K562 (cell line): Measurements from ENCODE around the gene MPPED1. TPM values are rescaled to one million over a fixed set of nuclear protein-coding genes. Genes with fewer than 3 reads are reported as not detected.

Experiments
- ATAC-seq: fragments of 200-7000 bp; cut with Tn5 transposase; 3 replicates; pipeline ENCODE4 v1.9.1; 2020; ENCODE audit warnings: moderate library complexity
- BruUV-seq: library from RNA; stranded (reverse); fragments of 400-500 nt; replicated peaks from 2 replicates; lab custom pipeline; 2021; lab: Mats Ljungman, UMichigan
- CTCF ChIA-PET: fragments of 300-600 bp; formaldehyde crosslinking; extraction: SDS; loops from one replicate; lab custom pipeline; 2021; ENCODE audit warnings: low intra/inter-chr PET ratio; lab: Yijun Ruan, JAX
- POLR2A ChIA-PET: fragments of 300-600, 350-650 bp; sonication (Branson Sonifier 250); formaldehyde crosslinking; extraction: SDS; loops from one replicate; lab custom pipeline; 2021; ENCODE audit warnings: antibody characterized with exemption, inconsistent platforms; lab: Yijun Ruan, JAX
- DNase-seq, 4 experiments: peaks; one replicate each; pipeline versions ENCODE4 v3.0.0 to v3.0.0-alpha.2; 2011 to 2018; ENCODE audit warnings: low spot score in 3 of 4, mixed read lengths in 3 of 4; ENCODE audit errors: extremely low read depth in 1 of 4
- FAIRE-seq: peaks from 2 replicates; lab custom pipeline; 2011; peaks lifted over from hg19 to GRCh38; lab: Jason Lieb, UNC
- H2AFZ ChIP-seq: 2 replicates; pipeline ENCODE4 v1.6.0; 2011; ENCODE audit warnings: low read depth, low read length, control low read depth, inconsistent platforms
- H3K27ac ChIP-seq: fragments of 200-600 bp; 3 replicates; pipeline ENCODE4 v1.8.0; 2011; ENCODE audit warnings: low read depth, mild to moderate bottlenecking, control low read depth, inconsistent platforms, low read length, moderate library complexity, mixed read lengths; ENCODE audit errors: extremely low read depth
- H3K27me3 ChIP-seq, 2 experiments: fragments of 300-600 bp in 1 of 2; 2 replicates in 1 of 2; 3 replicates in 1 of 2; pipeline versions ENCODE4 v1.6.0 to v1.8.0; 2011; ENCODE audit warnings: inconsistent platforms in 2 of 2, low read length in 2 of 2, mild to moderate bottlenecking in 1 of 2, mixed read lengths in 1 of 2, moderate library complexity in 1 of 2; ENCODE audit not compliant: control insufficient read depth in 2 of 2, insufficient read depth in 2 of 2
- H3K36me3 ChIP-seq: fragments of 300-600 bp; 3 replicates; pipeline ENCODE4 v1.8.0; 2011; ENCODE audit warnings: mild to moderate bottlenecking, low read length, inconsistent platforms; ENCODE audit not compliant: control insufficient read depth, insufficient read depth
- H3K4me1 ChIP-seq, 2 experiments: fragments of 200-600 bp in 1 of 2; replicated peaks in 1 of 2; 2 replicates in 1 of 2; 3 replicates in 1 of 2; pipeline versions ENCODE4 v1.5.1 to v1.8.0; 2011; ENCODE audit warnings: inconsistent platforms in 2 of 2, low read length in 2 of 2, mild to moderate bottlenecking in 1 of 2, mixed read lengths in 1 of 2, moderate library complexity in 1 of 2; ENCODE audit not compliant: control insufficient read depth in 2 of 2, insufficient read depth in 2 of 2
- H3K4me2 ChIP-seq: 2 replicates; pipeline ENCODE4 v1.6.1; 2011; ENCODE audit warnings: low read length, control low read depth, inconsistent platforms, mixed read lengths; ENCODE audit not compliant: insufficient read depth
- H3K4me3 ChIP-seq: fragments of 200-600 bp; sonication (generic), shearing (Covaris generic); 2 replicates; pipeline ENCODE4 v1.5.1; 2016; ENCODE audit warnings: control low read depth, inconsistent platforms
- H3K79me2 ChIP-seq: fragments of 200-600 bp; 3 replicates; pipeline ENCODE4 v1.8.0; 2011; ENCODE audit warnings: low read length, inconsistent platforms; ENCODE audit not compliant: control insufficient read depth, insufficient read depth
- H3K9ac ChIP-seq, 2 experiments: 2 replicates each; pipeline versions ENCODE4 v1.6.0 to v1.6.1; 2011; ENCODE audit warnings: low read depth in 2 of 2, low read length in 2 of 2, control low read depth in 1 of 2, inconsistent platforms in 1 of 2, mild to moderate bottlenecking in 1 of 2, mixed read lengths in 1 of 2; ENCODE audit not compliant: insufficient read depth in 1 of 2
- H3K9me1 ChIP-seq: one replicate; pipeline ENCODE4 v1.6.0; 2011; ENCODE audit warnings: inconsistent platforms, mild to moderate bottlenecking, low read length, moderate library complexity; ENCODE audit not compliant: control insufficient read depth, insufficient read depth
- H3K9me3 ChIP-seq: replicated peaks from 2 replicates; pipeline ENCODE4 v1.5.1; 2011; ENCODE audit warnings: low read depth, low read length, inconsistent platforms; ENCODE audit not compliant: control insufficient read depth, insufficient read depth
- H4K20me1 ChIP-seq: replicated peaks from 2 replicates; pipeline ENCODE4 v1.6.1; 2011; ENCODE audit warnings: low read length, inconsistent platforms, mixed read lengths; ENCODE audit not compliant: control insufficient read depth, insufficient read depth
- E4F1 ChIP-seq: fragments of 250-450 bp; sonication (Bioruptor Pico); IDR thresholded peaks from 2 replicates; pipeline ENCODE4 v1.5.0; 2021; ENCODE audit warnings: mild to moderate bottlenecking, borderline replicate concordance
- ELK1 ChIP-seq: sonication (generic); formaldehyde crosslinking; IDR thresholded peaks from 2 replicates; pipeline ENCODE4 v1.8.1; 2022; ENCODE audit warnings: missing genetic modification reagents
- FOSL1 ChIP-seq: fragments of 200-800 bp; sonication (Bioruptor generic); conservative IDR thresholded peaks from 2 replicates; pipeline ENCODE4 v1.6.1; 2016; ENCODE audit warnings: missing genetic modification characterization, missing compliant biosample characterization
- HBP1 ChIP-seq: fragments of 450-650 bp; formaldehyde crosslinking; IDR thresholded peaks from 2 replicates; pipeline ENCODE4 v1.4.0; 2022; ENCODE audit warnings: missing genetic modification characterization
- HES1 ChIP-seq: fragments of 450-650 bp; IDR thresholded peaks from 2 replicates; pipeline ENCODE4 v1.6.1; 2016; ENCODE audit warnings: low read depth, mild to moderate bottlenecking, moderate library complexity
- HNRNPLL ChIP-seq: fragments of 200-400 bp; formaldehyde crosslinking; IDR thresholded peaks from 2 replicates; pipeline ENCODE4 v1.6.1; 2017; ENCODE audit warnings: low read length, low read depth, mild to moderate bottlenecking; ENCODE audit not compliant: poor library complexity, severe bottlenecking
- OTX1 ChIP-seq: fragments of 450-650 bp; formaldehyde crosslinking; IDR thresholded peaks from 2 replicates; pipeline ENCODE4 v1.4.0; 2022; ENCODE audit warnings: mild to moderate bottlenecking
- SLC30A9 ChIP-seq: fragments of 250-450 bp; sonication (Bioruptor Pico); IDR thresholded peaks from 2 replicates; pipeline ENCODE4 v1.8.0; 2022; ENCODE audit warnings: mild to moderate bottlenecking, moderate library complexity
- SMARCE1 ChIP-seq: fragments of 450-650 bp; IDR thresholded peaks from 2 replicates; pipeline ENCODE4 v1.7.1; 2016; ENCODE audit warnings: mild to moderate bottlenecking
- ZNF655 ChIP-seq: fragments of 250-450 bp; sonication (Bioruptor Pico); IDR thresholded peaks from 2 replicates; pipeline ENCODE4 v1.5.0; 2021
- WGBS: fragments of 100-300 bp; shearing (Covaris generic); methylation state at CpG from one replicate; pipeline ENCODE4 v1.1.6; 2016; ENCODE audit warnings: low coverage, mixed read lengths; ENCODE audit not compliant: insufficient coverage; ENCODE audit errors: missing lambda C conversion rate; 5-methylcytosine and 5-hydroxymethylcytosine counted together
- in situ Hi-C: fragments of 300-500 bp; cut with MboI; formaldehyde crosslinking; loops from 4 replicates; pipeline ENCODE4 v1.15.0; 2018; ENCODE audit warnings: inconsistent platforms, mixed read lengths
- intact Hi-C: fragments of 100-400 bp; cut with micrococcal nuclease; formaldehyde crosslinking; loops from 2 replicates; pipeline ENCODE4 v1.14.2; 2022
- polyA plus RNA-seq, 8 experiments: library from polyadenylated mRNA; depleted of rRNA in 4 of 8; stranded (reverse) in 5 of 8; unstranded in 3 of 8; fragments of >200 nt; fragmentation: Nextera tagmentation in 2 of 8; fragmentation: Illumina TruSeq in 1 of 8; extraction: Ambion mirVana in 2 of 8; extraction: Trizol in 1 of 8; gene quantifications; 2 replicates each; pipeline versions ENCODE4 v1.2.1 to v1.2.3, GENCODE V29; 2011 to 2014; ENCODE audit warnings: inconsistent platforms in 1 of 8, missing spikeins in 1 of 8
- total RNA-seq, 7 experiments: library from RNA; depleted of rRNA in 6 of 7; stranded (reverse); fragments of >200 nt in 6 of 7; fragmentation: Illumina TruSeq in 2 of 7; extraction: Trizol in 2 of 7; gene quantifications; 2 replicates each; pipeline versions ENCODE4 v1.2.1 to v1.2.3, GENCODE V29; 2011 to 2021; ENCODE audit warnings: low replicate concordance in 1 of 7

The MPPED1 gene
- total and polyA plus RNA-seq, 9 of the 15 experiments (the other 6 are each of a cell fraction or from before 2014, with no cell fraction given): not detected

- peaks cover 12 to 37% of the 10 kb centered on the region in 2 experiments; a peak in 3 of 5 replicates for H3K27me3 ChIP-seq
- WGBS: 1% methylated on average over 11 of the region's 11 CpGs
- CTCF ChIA-PET: no interaction called here
Measured at GRCh38 chr22:43413826-43414225, 2.0 kb downstream of the MPPED1 start.

More at GRCh38 chr22:43413826-43414225, 2.0 kb downstream of the MPPED1 start:
- no peak overlapping the region for H2AFZ ChIP-seq
- in situ Hi-C loops (no loop called here), intact Hi-C loops (no loop called here)
- H3K4me3 ChIP-seq: no peak overlapping the region
- BruUV-seq: no TSS peak
- ATAC-seq: no peak
- TF ChIP-seq ZNF655 (CRISPR knock-in tag) (no peak), HNRNPLL (no peak), FOSL1 (tag) (no peak), SMARCE1 (no peak), HES1 (no peak), HBP1 (CRISPR knock-in tag) (no peak), ELK1 (CRISPR knock-in tag) (no peak), E4F1 (CRISPR knock-in tag) (no peak), SLC30A9 (CRISPR knock-in tag) (no peak), OTX1 (no peak)
- H3K9me1 ChIP-seq: no peaks in the 10 kb centered on the region
- no peak overlapping the region for H3K4me2 ChIP-seq
- H3K79me2 ChIP-seq: no peaks in the 10 kb centered on the region
- no peak overlapping the region for H3K9ac ChIP-seq
- no peaks in the 10 kb centered on the region for H3K36me3 ChIP-seq
- no peaks in the 10 kb centered on the region for H3K9me3 ChIP-seq
- H3K4me1 ChIP-seq: no peaks in the 10 kb centered on the region
- no peak overlapping the region for H3K27ac ChIP-seq
- no peaks in the 10 kb centered on the region for H4K20me1 ChIP-seq
- FAIRE-seq: no peak
- POLR2A ChIA-PET: no interaction called here
- DNase-seq: no peak
